Measurements from ENCODE around the gene ENPP6. TPM values are rescaled to one million over a fixed set of nuclear protein-coding genes. Genes with fewer than 3 reads are reported as not detected.

ENPP6 gene
- total RNA-seq, 1 experiment from 2014 or later, result not detected

GRCh38 chr4:184191267-184191666, 26.4 kb downstream of the ENPP6 start:
- DNase-seq (ENCODE audit: low read depth), result no peak

GRCh38 chr4:184190711-184191110, 27.0 kb downstream of the ENPP6 start:
- no peak for DNase-seq (ENCODE audit: low read depth)

- no peak for DNase-seq (ENCODE audit: low read depth)
Measured at GRCh38 chr4:184189966-184190365, 27.7 kb downstream of the ENPP6 start.

GRCh38 chr4:184188443-184189400, 29.0 kb downstream of the ENPP6 start:
- no peak for DNase-seq (ENCODE audit: low read depth)

GRCh38 chr4:184177271-184177670, 40.4 kb downstream of the ENPP6 start:
- no peak for DNase-seq (ENCODE audit: low read depth)

- no peak for DNase-seq (ENCODE audit: low read depth)
Measured at GRCh38 chr4:184174571-184175488, 42.8 kb downstream of the ENPP6 start.

- peak; percentile 2 for DNase-seq (ENCODE audit: low read depth)
Measured at GRCh38 chr4:184171011-184171410, 46.7 kb downstream of the ENPP6 start.

GRCh38 chr4:184169225-184169867, 48.3 kb downstream of the ENPP6 start:
- no peak for DNase-seq (ENCODE audit: low read depth)

GRCh38 chr4:184168406-184169019, 49.2 kb downstream of the ENPP6 start:
- peak; percentile 47 for DNase-seq (ENCODE audit: low read depth)

- DNase-seq (ENCODE audit: low read depth), result no peak
Measured at GRCh38 chr4:184167576-184167975, 50.1 kb downstream of the ENPP6 start.

GRCh38 chr4:184166736-184167135, 50.9 kb downstream of the ENPP6 start:
- DNase-seq (ENCODE audit: low read depth), result no peak

- DNase-seq (ENCODE audit: low read depth), result no peak
Measured at GRCh38 chr4:184165291-184165690, 52.4 kb downstream of the ENPP6 start.

- no peak for DNase-seq (ENCODE audit: low read depth)
Measured at GRCh38 chr4:184163813-184164212, 53.9 kb downstream of the ENPP6 start.

- DNase-seq (ENCODE audit: low read depth), result no peak
Measured at GRCh38 chr4:184162596-184162995, 55.1 kb downstream of the ENPP6 start.

- no peak for DNase-seq (ENCODE audit: low read depth)
Measured at GRCh38 chr4:184157322-184157721, 60.4 kb downstream of the ENPP6 start.

GRCh38 chr4:184156163-184156920, 61.3 kb downstream of the ENPP6 start:
- no peak for DNase-seq (ENCODE audit: low read depth)

GRCh38 chr4:184154199-184154598, 63.5 kb downstream of the ENPP6 start:
- DNase-seq (ENCODE audit: low read depth), result no peak

- DNase-seq (ENCODE audit: low read depth), result no peak
Measured at GRCh38 chr4:184153781-184154180, 63.9 kb downstream of the ENPP6 start.

GRCh38 chr4:184151988-184152485, 65.6 kb downstream of the ENPP6 start:
- no peak for DNase-seq (ENCODE audit: low read depth)

- DNase-seq (ENCODE audit: low read depth), result no peak
Measured at GRCh38 chr4:184150102-184150839, 67.4 kb downstream of the ENPP6 start.

Measured in LHCN-M2 (cell line).